GM18517 (cell line): Measurements from ENCODE around the gene TNFAIP8L3.

Experiments used
- ATAC-seq: cut with Tn5 transposase; IDR thresholded peaks from one replicate; pipeline ENCODE4 v1.9.1; 2021; ENCODE audit warnings: mild to moderate bottlenecking, moderate library complexity; ENCODE audit not compliant: unreplicated experiment

The TNFAIP8L3 gene

DNA sequence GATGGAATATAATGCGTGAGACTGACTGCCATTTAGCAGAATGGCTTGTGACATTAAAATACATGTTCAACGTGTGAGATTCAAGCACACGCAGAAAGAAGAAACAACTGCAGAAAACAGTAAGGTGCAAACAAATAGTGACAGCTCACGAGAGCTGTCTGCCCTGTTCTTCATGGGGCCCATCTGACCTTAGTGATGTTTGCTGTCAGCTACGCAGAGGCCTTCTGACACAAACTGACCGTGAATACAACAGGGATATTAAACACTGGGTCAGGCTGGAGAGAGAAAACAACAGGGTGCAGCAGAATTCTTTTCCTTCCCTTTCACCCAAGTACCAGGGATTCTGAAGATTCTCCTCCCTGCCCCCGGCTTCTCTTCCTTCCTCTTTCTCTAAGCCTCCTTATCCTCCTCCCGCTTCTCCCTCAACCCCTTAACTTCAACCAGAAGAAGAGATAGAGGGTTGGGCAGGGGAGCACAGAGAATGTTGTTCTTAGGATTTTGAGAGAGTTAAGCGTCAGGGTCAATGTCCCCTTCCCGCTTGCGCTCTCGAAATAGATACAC is 2.1 kb downstream of the TNFAIP8L3 start:
- no peak for ATAC-seq

DNA sequence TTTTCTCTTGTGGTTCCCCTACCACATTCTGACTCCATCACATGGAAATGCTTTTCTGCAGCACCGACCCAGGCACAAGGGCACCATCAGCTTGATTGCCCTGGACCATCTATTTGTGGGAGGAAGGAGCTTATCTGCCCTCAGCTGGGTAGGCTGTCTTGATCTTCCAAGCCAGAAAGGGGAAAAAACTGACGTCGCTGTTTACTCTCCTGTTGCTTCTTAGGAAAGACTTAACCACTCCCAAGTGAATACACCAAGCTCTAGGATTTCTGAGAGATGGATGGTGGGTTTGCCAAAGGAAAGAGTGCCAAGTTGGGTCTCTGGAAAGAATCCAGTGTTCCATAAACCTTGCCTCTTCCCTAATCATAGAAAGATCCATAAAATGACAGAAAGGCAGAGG is 4.0 kb downstream of the TNFAIP8L3 start:
- no peak for ATAC-seq

DNA sequence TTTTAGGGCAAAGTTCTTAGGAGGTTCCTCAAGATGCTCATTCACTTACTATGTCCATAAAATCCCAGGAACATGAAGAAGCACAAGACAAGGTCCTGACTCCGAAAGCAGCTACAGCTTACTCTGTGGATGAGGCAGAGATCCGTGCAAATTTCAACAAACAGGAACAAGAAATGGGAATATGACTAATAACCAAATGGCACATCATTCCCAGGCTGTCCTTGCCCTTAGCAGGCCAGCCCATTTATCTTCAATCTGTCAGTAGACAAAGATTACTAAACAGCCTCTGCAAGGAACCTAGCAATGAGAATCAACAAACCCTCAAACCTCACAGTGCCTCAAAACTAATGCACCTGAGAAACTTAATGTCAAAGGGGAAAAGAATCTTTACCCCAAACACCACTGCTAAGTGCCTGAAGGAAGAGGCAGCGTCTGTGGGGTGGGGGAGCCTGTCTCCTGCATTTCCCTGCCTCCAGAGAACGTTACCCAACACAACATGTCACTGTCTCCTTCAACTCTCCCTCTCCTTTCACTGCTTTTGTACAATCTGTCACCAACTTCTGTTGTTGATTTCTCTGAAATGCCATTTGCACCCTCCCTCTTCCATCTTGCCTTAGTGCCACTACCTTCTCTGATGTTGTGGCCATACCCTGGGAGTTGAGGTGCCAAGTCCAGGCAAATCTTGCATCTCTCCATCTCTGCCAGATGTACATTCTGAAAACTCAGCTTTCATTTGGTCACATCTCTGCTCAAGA is 4.8 kb downstream of the TNFAIP8L3 start:
- no peak for ATAC-seq

DNA sequence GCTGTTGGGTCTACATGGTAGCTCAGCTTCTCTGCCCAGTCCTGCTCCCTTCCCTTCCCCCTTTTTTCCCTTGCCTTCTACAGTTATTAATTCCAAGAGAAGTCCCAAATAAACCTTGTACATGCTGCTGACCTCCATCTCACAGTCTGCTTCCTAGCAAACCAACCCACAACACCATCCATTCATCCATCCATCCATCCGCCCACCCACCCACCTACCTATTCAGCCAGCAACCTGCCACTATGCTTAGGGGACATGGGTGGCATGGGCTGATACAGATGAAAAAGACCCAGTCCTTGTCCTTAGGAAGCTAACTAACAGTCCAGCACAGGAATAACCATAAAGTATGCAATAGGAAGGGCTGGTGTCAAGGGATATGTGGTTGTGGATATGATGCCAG is 5.7 kb downstream of the TNFAIP8L3 start:
- ATAC-seq: no peak

DNA sequence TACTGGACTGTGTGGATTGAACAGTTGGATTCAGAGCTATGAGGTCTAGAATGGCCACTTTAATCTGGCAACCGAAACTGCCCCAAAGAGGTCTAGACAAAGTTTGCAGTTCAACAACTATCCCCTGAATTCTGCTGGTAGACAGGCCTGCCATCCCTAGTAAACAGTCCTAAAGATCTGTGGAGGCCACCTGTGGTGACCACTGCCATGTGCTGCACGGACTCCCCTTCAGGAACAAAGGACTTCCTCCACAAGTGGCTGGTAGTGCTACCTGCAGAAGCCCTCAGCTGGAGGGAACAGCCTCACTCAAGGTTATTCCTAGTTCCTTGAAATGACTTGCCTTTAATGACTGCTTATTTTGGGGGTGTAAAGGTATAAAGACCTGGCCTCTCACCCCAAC is 6.1 kb downstream of the TNFAIP8L3 start:
- no peak for ATAC-seq

DNA sequence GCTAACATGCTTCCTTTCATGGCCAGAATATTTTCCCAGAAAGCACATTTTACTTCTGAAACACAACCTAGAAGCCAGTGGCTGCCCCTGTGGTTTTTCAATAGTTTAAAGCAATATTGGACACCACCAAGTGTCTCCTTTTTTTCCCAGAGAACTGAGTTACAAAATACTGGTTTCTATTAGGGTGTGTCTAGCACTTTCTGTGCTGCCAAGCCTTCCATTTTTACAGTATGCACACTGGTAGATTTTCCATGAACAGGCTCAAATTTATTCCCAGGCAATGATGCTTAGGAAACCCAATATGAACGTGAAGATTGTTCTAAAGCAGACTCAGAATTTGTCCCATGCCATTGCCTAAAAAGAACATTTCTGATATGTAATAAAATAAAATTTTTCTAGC is 7.2 kb downstream of the TNFAIP8L3 start:
- no peak for ATAC-seq

DNA sequence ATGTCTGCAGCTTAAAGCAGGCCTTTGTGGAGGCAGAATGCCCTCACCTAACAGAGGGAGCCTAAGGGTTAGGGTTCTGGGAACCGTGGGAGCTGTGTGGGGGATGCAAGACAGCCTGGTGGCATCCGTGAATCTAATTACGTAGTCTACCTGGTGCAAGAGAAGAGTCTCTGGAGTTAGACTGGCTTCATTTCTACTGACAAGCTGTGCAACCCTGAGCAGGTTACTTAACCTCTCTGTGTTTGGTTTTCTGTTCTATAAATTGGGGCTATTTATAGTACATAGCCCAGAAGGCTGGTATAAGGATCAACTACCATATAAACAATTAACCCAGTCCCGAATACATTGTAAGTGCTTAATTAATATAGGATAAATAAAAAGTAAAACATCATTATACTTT is 8.3 kb downstream of the TNFAIP8L3 start:
- no peak for ATAC-seq

DNA sequence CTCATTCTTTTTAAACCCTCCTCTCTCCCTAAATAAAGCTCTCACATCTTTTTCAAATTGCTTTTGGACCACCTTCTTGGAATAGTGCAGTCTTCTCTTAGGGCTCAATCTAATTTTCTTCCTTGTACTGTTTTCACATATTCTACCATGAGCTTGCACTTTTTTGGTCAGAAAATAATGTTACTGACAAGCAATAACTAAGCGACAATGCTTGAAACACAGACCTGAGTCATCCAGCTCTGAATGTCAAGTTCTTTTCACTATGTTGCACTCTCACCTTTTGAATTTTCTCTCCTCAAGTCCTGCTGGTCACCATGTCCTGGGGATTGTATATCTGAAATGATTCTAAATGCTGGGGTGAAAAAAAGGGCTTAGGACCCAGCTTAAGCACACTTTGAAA is 8.9 kb downstream of the TNFAIP8L3 start:
- ATAC-seq: no peak

DNA sequence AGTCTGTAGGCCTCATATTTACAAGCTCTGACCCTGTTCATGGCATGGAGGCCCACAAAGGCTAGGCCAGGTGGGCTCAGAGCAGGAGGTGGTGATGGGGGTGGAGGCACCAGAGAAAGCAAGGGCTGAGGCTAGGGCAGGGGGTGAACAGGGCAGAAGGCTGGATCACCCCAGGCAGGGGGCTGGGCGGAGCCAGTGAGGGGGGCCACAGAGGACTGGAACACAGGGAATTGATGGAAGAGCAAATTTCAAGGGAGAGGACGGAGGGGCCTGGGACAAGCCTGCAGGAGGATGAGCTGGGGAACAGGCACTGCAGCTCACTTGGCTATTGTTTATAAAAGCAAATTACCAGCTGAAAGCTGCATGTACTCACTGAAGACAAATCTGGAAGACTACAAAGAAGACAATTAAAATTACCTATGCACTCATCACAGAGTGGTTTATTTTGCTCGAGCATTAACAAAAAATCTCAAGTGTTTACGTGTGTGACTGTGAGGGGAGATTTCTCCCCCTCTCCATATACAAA is 11.0 kb downstream of the TNFAIP8L3 start:
- ATAC-seq: no peak

DNA sequence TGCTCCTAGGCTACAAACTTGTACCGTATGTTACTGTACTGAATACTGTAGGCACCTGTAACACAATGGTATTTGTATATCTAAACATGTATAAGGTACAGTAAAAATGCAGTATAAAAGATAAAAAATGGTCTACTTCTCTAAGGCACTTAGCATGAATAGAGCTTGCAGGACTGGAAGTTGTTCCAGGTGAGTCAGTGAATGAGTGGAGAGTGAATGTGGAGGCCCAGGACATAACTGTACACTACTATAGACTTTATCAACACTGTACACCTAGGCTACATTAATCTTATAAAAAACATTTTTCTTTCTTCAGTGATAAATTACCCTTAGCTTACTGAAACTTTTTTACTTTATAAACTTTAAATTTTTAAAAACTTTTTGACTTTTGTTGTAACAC is 12.5 kb downstream of the TNFAIP8L3 start:
- no peak for ATAC-seq

DNA sequence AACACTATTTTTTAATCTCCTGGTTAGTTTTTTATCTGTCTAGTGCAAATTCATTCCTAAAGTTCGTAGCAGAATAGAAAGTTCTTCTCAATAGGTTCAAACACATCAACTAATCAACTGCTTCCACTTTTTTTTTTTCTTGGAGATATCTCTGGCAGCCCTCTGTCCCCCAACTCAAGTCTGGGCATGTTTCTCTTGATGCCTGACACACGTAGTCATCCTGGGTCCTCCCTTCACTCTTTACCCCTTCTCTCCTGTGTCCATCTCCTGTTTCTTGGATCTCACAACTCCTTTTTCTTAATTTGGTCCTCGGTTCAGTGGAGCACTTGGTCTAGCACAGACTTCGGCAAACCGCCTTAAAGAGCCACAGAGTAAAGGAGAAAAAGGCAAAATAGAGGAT is 14.4 kb downstream of the TNFAIP8L3 start:
- ATAC-seq: no peak

DNA sequence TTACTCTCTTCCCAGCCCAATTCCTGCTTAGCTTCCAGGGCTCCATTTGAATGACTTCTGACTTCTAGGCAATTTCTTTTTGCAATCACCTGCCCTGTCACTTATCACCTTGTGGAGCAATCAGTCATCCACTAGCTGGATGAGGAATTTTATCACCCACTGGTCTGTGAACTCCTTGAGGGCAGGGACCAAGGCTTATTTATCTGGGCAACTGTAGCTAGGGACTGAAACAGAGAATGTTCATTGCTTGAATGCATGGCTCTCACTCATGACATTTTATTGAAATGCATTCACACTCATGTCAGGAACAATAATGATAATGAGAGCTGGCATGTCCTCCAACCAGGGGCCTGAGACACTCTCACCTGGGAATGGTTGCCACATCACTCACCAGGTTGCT is 15.5 kb downstream of the TNFAIP8L3 start:
- no peak for ATAC-seq

DNA sequence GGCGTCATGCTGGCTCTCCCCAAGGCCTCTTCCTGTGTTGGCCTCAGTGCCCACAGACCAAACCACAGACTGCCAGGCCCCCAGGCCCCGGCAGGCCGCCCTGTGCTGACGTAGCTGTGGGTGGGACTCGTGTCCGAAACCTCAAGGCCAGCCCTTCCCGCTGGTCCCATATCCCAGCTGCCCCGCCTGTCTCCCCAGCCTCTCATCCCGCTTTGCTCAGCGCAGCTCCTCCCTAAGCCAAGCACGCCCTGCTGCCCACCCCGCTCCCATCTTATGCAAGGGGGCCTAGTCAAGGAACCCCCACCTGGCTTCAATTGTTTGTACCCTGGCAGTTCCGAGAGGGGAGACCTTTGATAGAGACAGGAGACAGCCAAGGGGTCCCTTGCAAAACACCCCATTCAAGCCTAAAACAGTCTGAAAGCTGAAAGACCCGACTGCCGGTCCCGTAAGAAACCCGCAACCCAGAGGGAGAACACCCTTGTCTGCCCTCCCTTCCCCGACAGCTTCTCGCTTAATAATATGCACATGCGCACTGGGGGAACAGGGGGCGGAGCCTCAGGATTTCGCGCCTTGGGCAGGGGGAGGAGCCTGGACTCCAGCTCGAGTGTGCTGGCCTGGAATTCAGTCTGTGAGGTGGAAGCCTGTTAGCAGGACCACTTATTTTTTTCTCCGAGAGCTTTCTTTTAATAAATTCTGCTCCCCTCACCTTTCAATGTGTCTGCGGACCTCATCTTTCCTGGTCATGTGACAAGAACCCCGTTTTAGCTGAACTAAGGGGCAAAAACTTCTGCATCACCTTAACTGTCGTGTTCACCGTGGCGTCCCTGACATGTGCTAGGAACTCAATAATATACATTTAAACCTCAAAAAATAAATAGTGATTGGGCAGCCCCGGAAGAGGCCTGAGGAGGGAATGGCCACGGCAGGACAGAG is 17.2 kb downstream of the TNFAIP8L3 start:
- peak; percentile 52 for ATAC-seq

DNA sequence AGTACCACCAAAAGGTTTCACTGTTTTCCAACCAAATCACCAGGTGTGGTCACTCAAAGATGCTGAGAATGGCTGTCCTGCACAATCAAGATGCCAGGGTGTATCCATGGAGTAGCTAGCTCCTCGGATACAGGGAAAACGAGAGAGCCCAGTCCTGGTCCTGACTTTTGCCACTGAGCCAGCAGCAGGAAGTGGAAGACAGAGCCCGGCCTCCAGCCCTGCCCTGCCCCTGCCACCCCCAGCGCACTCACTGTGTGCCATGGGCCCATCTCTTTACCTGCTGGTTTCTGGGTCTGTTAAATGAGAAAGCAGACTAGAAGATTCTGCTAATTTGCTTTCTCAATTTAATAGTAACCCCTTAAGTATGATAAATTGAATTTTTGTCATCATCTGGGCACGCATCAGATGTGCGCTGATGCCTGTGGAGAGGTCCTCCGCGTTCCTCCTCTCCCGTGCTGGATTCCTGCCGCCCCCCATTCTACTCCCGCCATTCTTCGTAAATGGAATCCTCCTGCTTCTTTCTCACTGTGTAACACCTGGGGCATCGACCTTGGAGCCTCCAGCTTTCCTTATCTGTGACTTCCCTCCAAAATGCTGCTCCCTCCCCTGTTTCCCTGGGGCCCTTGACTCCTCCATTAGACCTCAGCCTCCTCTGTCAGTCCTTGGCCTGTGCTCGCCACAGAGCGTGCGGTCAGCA is 18.0 kb downstream of the TNFAIP8L3 start:
- no peak for ATAC-seq

DNA sequence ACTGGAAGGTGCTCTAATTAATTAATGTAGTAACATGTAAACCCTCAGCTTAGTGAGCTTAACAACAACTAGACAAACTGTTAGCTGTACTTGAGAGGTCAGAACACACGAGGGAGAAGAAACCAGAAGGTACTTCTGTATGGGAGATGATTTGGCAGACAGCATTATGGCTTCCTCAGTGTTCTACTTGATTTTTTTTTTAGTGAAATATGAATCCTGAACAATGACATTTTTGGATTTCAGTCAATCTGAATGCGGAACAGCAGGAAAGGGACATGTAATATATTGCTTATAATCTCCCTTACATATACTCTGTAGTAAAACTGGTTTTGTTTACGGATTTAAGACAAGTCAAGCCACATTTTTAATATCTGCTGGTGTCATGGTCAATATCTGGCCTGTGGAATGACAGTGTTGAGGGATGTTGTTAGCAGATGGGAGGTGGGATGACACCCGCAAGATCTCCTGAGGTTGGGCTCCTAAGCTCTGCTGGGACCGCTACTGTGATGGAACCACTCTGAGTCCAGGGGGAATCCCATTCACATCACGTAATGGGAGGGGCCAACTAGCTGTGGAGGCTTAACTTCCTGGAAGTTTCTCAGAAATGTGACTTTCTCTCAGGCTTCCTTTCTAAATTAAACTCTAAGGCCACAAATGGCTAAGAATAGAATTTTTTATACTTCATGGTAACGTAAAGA is 18.7 kb downstream of the TNFAIP8L3 start:
- ATAC-seq: no peak

DNA sequence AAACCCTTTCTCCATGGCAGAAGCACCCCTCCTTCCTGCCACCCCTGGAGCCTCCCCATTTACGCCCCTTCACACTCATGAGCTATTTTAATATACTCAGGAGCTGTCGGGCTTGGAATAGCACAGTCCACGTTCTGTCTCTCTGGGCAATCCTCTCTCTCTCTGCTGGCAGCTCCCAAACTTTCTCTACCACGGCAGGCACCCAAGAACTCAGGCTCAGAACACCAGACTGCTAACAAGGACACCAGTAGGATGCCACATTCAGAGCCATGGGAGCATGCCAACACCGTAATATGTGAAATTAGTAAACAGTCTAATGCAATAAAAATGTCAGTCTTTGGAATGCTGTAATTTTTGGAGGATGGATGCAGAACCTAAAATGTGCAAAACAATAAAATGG is 19.3 kb downstream of the TNFAIP8L3 start:
- ATAC-seq: no peak

DNA sequence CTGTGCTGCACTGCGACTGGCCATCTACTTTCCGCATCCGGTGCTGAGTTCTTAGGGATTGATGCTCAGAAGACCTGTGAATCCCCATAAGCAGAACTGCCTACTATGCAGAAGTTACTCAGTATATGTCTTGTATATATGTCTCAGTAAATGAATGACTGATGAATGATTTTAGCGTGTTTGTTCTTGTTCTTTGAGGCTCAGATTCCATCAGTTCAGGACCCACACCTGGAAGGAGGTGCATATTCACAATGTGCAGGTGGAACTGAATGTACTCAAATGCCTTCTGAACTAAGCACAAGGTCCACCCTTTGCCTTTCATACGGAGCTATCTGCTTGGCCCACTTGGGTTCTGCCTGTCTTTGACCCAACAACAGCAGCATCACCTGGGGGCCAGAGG is 19.8 kb downstream of the TNFAIP8L3 start:
- no peak for ATAC-seq

DNA sequence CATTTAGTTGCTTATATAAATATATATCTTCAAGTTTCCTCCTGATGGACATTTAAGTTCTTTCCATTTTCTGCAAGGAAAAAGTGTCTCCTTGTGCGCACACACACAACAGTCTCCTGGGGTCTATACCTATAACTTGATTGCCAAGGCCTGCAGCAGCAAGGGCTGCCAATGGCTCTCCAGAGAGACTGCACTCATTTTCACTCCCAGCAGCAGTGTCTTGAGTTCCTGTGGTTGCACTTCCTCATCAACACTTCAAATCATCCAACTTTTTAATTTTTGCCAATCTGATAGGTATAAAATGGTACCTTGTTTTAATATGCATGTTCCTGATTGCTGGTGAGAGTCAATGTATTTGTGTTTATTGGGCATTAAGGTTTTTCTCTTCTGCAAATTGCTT is 23.1 kb downstream of the TNFAIP8L3 start:
- ATAC-seq: no peak

DNA sequence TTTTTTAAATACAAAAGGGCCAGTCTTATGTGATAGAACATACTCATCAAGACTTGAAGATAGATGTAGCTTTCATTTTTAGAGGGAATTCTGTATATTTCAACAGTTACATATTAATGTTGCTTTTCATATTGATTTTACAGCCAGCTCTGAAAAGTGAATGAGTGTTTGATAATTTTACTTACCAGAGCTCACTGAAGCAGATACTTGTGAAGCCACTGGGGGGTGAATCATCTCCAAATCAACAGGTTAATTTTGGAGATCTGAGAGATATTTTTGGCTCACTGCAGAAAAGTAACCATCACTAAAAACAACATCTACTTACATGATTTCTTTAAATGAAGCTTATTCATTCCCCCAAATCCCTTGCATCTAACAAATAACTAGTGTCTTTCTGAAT is 24.7 kb downstream of the TNFAIP8L3 start:
- ATAC-seq: no peak

DNA sequence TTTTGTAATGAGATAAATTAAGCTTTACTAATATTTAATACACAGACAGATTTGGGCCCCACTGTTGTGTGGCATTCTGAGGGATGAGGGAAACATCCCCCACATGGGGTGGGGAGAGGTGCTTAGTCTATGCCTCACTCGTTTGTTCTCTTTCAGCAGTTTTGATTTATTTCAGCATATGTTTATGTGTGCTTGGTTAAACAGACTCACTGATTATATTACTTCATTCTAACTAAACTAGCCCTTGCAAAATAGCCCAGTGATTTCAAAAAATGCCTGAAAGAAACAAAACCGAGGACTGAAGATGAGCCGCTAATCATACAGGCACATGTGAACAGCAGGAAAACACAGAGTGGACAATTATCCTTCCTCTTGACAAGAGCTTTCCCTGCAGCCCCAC is 27.2 kb downstream of the TNFAIP8L3 start:
- no peak for ATAC-seq
